Heart right ventricle (tissue), 16 donors: ENCODE data around the gene CDCA3. TPM values are rescaled to one million over a fixed set of nuclear protein-coding genes. Genes with fewer than 3 reads are reported as not detected.
"Not testable (repeated sequence)": the region's sequence is repeated elsewhere in the genome, so short reads cannot be mapped to it uniquely, and the experiment has no call there.

ENCODE experiments used
- ATAC-seq, 8 donors: fragments of 200-7000 bp; cut with Tn5 transposase; one replicate each; pipeline ENCODE4 v1.9.1; 2020; ENCODE audit warnings: mild to moderate bottlenecking in 8 of 8, moderate library complexity in 8 of 8, moderate number of reproducible peaks in 1 of 8
- DNase-seq, 2 donors: peaks; one replicate each; pipeline ENCODE4 v3.0.0-alpha.2; 2020
- H3K27ac ChIP-seq, 10 donors: fragments of 200-600 bp; sonication (generic) in 2 of 10; one replicate each; pipeline versions ENCODE4 v1.5.0 to v1.8.0; 2020 to 2022; ENCODE audit warnings: mild to moderate bottlenecking in 3 of 10
- H3K27me3 ChIP-seq, 7 donors: fragments of 200-600 bp; one replicate each; pipeline ENCODE4 v1.8.0; 2021 to 2022; ENCODE audit warnings: mild to moderate bottlenecking in 2 of 7
- H3K36me3 ChIP-seq, 9 donors: fragments of 200-600 bp; sonication (generic) in 1 of 9; one replicate each; pipeline versions ENCODE4 v1.5.0 to v1.8.0; 2020 to 2022; ENCODE audit warnings: mild to moderate bottlenecking in 2 of 9
- H3K4me1 ChIP-seq, 9 donors: fragments of 200-600 bp; sonication (generic) in 1 of 9; one replicate each; pipeline versions ENCODE4 v1.5.0 to v1.8.0; 2020 to 2022; ENCODE audit warnings: mild to moderate bottlenecking in 4 of 9
- H3K4me3 ChIP-seq, 10 donors: fragments of 200-600 bp; sonication (generic) in 2 of 10; one replicate each; pipeline versions ENCODE4 v1.5.0 to v1.8.0; 2020 to 2022; ENCODE audit warnings: mild to moderate bottlenecking in 7 of 10, moderate library complexity in 2 of 10
- H3K9me3 ChIP-seq, 11 donors: fragments of 200-600 bp in 10 of 11; sonication (generic) in 2 of 11; one replicate each; pipeline versions ENCODE4 v1.5.0 to v1.8.0; 2013 to 2022; ENCODE audit warnings: mild to moderate bottlenecking in 2 of 11, control low read depth in 1 of 11, moderate library complexity in 1 of 11
- WGBS, 2 donors: extraction: QIAGEN DNeasy Blood & Tissue Kit; methylation state at CpG; one replicate each; pipeline ENCODE4 v1.1.7; 2013; ENCODE audit warnings: inconsistent platforms in 1 of 2; 5-methylcytosine and 5-hydroxymethylcytosine counted together
- intact Hi-C, 10 donors: fragments of 100-400 bp; cut with DNase I; formaldehyde crosslinking; loops; one replicate each; pipeline versions ENCODE4 v1.11.1 to v1.14.2; 2022
- polyA plus RNA-seq, 2 donors: library from polyadenylated mRNA; stranded (reverse); fragments of 200-250 nt; gene quantifications; one replicate each; pipeline ENCODE4 v1.2.3, GENCODE V29; 2013
- total RNA-seq, 10 donors: library from RNA; stranded (reverse); fragmentation: NEBNext Ultra II Directional in 3 of 10; extraction: Animal tissue kit (Norgen Biotek cat#: 25700) in 3 of 10; gene quantifications; one replicate each; pipeline versions ENCODE4 v1.2.1 to v1.2.4, GENCODE V29; 2021 to 2023
- TF ChIP-seq, protein P1 (sequence below), 9 donors: fragments of 200-600 bp; sonication (generic) in 2 of 9; IDR thresholded peaks; one replicate each; pipeline versions ENCODE4 v1.5.0 to v1.8.0; 2021 to 2022; ENCODE audit warnings: antibody characterized with exemption in 9 of 9, mild to moderate bottlenecking in 5 of 9, moderate library complexity in 1 of 9
- donor health status: Arrhythmogenic right ventricular cardiomyopathy.
- donor health status: ischemic (EF 13 %, LVEDD 7.1; RV severe dilation, severe dysfunction).
- donor health status: healthy with polysubstance abuse.
- donor health status: DM: no; HTN: yes; CAD: no.
- donor health status: DM: no; HTN: no; CAD: no.
- donor health status: ischemic (EF 25% LVEDD 6.9; RV normal size, moderate dysfunction).
- donor health status: ischemic (EF 25% LVEDD 5.7; RV mildly dilated, moderate dysfunction).
- donor health status: healthy.
- donor health status: DM: yes; HTN: yes; CAD: no.
- donor health status: Ischemic cardiomyopathy.
- donor health status: ischemic (EF 35%, LVEDD 5.7; RV mildly dilated, moderate dysfunction).
- donor health status: nonischemic (EF 11% LVEDD 7.7; RV severe dilation, severe dysfunction).
- donor health status: DM: yes; HTN: yes; CAD: no.
- donor health status: PGD.
- donor health status: ischemic (EF 29% LVEDD 5.4; RV normal size, mild dysfunction).
- donor health status: nonischemic (EF 23%, LVEDD 6.1; RV moderate dilation, normal function).

The CDCA3 gene
- total and polyA plus RNA-seq, 12 donors, result 0.22 to 4.0 (median 0.55) TPM; not detected in 1

DNA sequence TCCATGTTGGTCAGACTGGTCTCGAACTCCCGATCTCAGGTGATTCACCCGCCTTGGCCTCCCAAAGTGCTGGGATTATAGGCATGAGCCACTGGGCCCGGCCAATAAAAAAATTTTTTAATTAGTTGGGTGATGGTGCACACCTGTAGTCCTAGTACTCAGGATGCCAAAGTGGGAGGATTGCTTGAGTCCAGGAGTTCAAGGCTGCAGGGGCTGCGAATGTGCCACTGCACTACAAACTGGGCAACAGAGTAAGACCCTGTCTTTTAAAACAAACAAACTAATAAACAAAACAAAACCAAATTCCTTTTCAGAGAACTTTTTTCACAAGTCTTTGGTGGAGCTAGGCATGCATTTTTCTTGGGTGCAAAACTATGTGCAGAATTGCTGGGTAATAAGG is 32.2 kb upstream of the CDCA3 start:
- H3K27me3 ChIP-seq, result no peaks in the 10 kb centered on the region
- DNase-seq, result no peak
- H3K36me3 ChIP-seq, result peaks cover 0 to 36% (median 0%) of the 10 kb centered on the region in 9 donors
- intact Hi-C loops, result no loop called here
- ATAC-seq, result no peak
- no peak overlapping the region for H3K4me3 ChIP-seq
- no peak overlapping the region for H3K27ac ChIP-seq
- 97 to 98% methylated on average over 5 of the region's 5 CpGs for WGBS, 2 donors
- no peaks in the 10 kb centered on the region for H3K9me3 ChIP-seq
- TF ChIP-seq, protein P1, sequence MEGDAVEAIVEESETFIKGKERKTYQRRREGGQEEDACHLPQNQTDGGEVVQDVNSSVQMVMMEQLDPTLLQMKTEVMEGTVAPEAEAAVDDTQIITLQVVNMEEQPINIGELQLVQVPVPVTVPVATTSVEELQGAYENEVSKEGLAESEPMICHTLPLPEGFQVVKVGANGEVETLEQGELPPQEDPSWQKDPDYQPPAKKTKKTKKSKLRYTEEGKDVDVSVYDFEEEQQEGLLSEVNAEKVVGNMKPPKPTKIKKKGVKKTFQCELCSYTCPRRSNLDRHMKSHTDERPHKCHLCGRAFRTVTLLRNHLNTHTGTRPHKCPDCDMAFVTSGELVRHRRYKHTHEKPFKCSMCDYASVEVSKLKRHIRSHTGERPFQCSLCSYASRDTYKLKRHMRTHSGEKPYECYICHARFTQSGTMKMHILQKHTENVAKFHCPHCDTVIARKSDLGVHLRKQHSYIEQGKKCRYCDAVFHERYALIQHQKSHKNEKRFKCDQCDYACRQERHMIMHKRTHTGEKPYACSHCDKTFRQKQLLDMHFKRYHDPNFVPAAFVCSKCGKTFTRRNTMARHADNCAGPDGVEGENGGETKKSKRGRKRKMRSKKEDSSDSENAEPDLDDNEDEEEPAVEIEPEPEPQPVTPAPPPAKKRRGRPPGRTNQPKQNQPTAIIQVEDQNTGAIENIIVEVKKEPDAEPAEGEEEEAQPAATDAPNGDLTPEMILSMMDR (IDR thresholded peaks at IDR 0.05), result no peak
- peaks cover 0 to 6% (median 0%) of the 10 kb centered on the region in 9 donors for H3K4me1 ChIP-seq

- H3K4me3 ChIP-seq, H3K27ac ChIP-seq, H3K4me1 ChIP-seq, intact Hi-C loops, H3K27me3 ChIP-seq, ATAC-seq, DNase-seq, H3K9me3 ChIP-seq: not testable (repeated sequence)
- peaks cover 0 to 52% (median 0%) of the 10 kb centered on the region in 9 donors for H3K36me3 ChIP-seq
- 91 to 95% methylated on average over 11 of the region's 11 CpGs for WGBS, 2 donors
Observed at GRCh38 chr12:6879824-6880223, 28.7 kb upstream of the CDCA3 start.

DNA sequence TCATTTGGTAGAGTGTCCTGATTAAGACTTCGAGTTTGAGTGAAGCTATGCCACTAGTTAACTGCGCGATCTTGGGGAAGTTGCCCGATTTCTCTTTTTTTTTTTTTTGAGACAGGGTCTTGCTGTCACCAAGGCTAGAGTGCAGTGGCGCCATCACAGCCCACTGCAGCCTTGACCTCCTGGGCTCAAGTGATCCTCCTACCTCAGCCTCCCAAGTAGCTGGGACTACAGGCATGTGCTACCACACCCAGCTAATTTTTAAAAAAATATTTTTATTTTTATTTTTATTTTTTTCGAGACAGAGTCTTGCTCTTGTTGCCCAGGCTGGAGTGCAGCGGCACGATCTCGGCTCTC is 22.9 kb upstream of the CDCA3 start:
- DNase-seq, result not testable (repeated sequence)

DNA sequence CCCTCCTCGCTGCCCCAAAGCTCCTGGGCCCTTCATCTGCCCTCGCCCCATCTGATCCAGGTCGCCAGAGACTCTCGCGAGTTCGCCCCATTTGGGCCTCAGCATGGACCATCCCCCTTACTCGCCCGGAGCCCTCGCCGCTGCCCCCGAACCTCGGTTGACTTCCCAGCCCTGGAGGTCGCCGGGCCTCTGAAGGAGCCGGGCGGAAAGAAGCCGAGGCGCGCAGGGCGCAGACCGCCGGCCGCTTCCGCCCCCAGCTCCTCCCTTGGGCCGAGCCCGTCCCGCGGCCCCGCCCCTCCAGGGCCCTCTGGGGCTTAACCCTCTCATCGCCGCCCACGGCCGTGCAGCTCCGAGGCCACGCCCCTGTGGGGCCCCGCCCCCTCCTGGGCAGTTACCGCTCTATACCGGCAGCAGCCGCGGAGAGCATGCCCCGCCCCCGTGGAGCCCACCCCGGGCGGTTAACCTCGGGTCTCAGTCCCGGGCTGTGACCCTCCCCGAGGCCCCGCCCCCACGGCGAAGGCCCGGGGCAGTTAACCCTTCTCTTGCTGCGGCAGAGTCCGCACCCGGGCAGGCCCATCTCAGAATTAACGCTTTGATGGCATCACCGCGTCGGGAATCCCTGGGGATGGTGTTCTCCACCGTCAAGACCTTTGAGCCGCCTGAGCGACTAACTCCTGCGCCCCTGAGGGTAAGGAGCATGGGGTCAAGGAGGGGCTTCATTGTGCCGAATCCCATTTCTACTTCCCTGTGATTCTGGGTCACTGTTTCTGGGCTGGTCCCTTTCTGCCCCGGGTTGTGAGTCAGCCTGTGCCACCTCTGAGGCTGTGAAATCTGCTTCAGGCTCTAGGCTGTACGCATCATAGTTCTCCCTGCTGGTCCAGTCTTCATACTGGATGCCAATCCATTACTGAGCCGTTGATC is 22.3 kb upstream of the CDCA3 start, which contains the start of gene SPSB2:
Gene SPSB2 (minus strand): TSS at position 210 of the 921 bp plus-strand sequence. CDS start 402 bp downstream, outside the sequence.
- TF ChIP-seq, protein P1 (IDR thresholded peaks at IDR 0.05), result peak in 2 of 9 donors; percentile 9 to 21
- no peaks in the 10 kb centered on the region for H3K27me3 ChIP-seq
- peaks cover 24 to 58% (median 45%) of the 10 kb centered on the region in 9 donors for H3K4me1 ChIP-seq
- peaks cover 0 to 61% (median 18%) of the 10 kb centered on the region in 9 donors for H3K36me3 ChIP-seq
- H3K9me3 ChIP-seq, result no peaks in the 10 kb centered on the region
- peak within 1 kb of the TSS; percentile 66 to 95 (median 80) for H3K4me3 ChIP-seq
- H3K27ac ChIP-seq, result peak within 1 kb of the TSS; percentile 50 to 91 (median 89)
- DNase-seq (peak; percentile 97 to 99), ATAC-seq (peak; percentile 90 to 97 (median 94))
- intact Hi-C loops, result loop anchor here in 3 of 10 donors (2.0 to 5.0 kb wide), 3 partner anchors 17 to 94 kb away; partner anchors contain the start of gene ATN1 (in 1 of the 3)
- 1% methylated on average over 58 to 66 of the region's 66 CpGs for WGBS, 2 donors

More for the DNA sequence above, 22.9 kb upstream of the CDCA3 start:
- Histone ChIP-seq H3K4me3 (peak overlapping the region in 9 of 10 donors; percentile 66 to 95 (median 80)), H3K4me1 (peaks cover 18 to 52% (median 38%) of the 10 kb centered on the region in 9 donors), H3K27ac (peak overlapping the region in 9 of 10 donors; percentile 50 to 91 (median 89)), H3K36me3 (peaks cover 0 to 59% (median 18%) of the 10 kb centered on the region in 9 donors)
- not testable (repeated sequence) for H3K27me3 ChIP-seq, ATAC-seq, H3K9me3 ChIP-seq
- WGBS, 2 donors, result 56 to 71% methylated on average over 9 of the region's 9 CpGs
- intact Hi-C loops, result loop anchor here in 2 of 10 donors (5.0 kb wide), 2 partner anchors 53 to 93 kb away; partner anchors contain the start of gene ATN1 (in 1 of the 2)
